Measurements from ENCODE around the gene GLI3.

GLI3 gene

DNA sequence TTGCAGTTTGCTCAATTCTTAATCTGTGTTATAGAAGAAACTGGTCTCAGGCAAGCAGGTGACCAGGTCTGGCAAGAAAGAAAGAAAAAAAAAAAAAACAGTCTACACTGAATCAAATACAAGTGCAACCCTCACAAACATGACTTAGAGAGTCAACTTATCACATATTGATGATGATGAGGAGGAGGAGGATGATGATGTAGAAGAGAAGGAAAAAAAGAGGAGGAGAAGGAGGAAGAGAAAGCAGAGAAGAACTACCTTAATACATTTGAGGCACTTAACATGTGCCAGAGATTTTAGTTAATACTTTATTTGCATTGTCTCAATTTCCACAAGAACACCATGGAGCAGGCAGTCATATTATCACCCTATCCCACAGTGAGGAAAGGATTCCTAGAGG lies 91.5 kb downstream of the GLI3 start:
- Histone ChIP-seq H3K4me1 (ENCODE audit: insufficient read depth, low read length, poor library complexity, severe bottlenecking) (no peaks in the 10 kb centered on the region), H4K20me1 (ENCODE audit: insufficient read depth, low read length, poor library complexity, severe bottlenecking) (no peaks in the 10 kb centered on the region), H3F3A (ENCODE audit: low read depth) (no peaks in the 10 kb centered on the region), H3K9me2 (replicated peaks; ENCODE audit: low read depth, low read length) (no peaks in the 10 kb centered on the region), H3K9ac (ENCODE audit: low read depth, low read length, poor library complexity, severe bottlenecking) (no peak overlapping the region), H3K79me2 (ENCODE audit: insufficient read depth, low read length) (no peaks in the 10 kb centered on the region), H3K27me3 (ENCODE audit: insufficient read depth, low read length, poor library complexity, severe bottlenecking) (no peaks in the 10 kb centered on the region), H3K4me2 (ENCODE audit: low read depth, low read length, poor library complexity, severe bottlenecking) (no peak overlapping the region), H2AFZ (ENCODE audit: low read length) (no peak overlapping the region), H3K9me3 (ENCODE audit: insufficient read depth, low read depth, low read length) (no peaks in the 10 kb centered on the region), H3K36me3 (ENCODE audit: insufficient read depth, low read length) (no peaks in the 10 kb centered on the region), H3K4me3 (ENCODE audit: low read length, poor library complexity, severe bottlenecking) (no peak overlapping the region)
- no peak for TF ChIP-seq EZH2phosphoT487 (IDR thresholded peaks at IDR 0.05; ENCODE audit: borderline replicate concordance)
- TF ChIP-seq, protein P1, sequence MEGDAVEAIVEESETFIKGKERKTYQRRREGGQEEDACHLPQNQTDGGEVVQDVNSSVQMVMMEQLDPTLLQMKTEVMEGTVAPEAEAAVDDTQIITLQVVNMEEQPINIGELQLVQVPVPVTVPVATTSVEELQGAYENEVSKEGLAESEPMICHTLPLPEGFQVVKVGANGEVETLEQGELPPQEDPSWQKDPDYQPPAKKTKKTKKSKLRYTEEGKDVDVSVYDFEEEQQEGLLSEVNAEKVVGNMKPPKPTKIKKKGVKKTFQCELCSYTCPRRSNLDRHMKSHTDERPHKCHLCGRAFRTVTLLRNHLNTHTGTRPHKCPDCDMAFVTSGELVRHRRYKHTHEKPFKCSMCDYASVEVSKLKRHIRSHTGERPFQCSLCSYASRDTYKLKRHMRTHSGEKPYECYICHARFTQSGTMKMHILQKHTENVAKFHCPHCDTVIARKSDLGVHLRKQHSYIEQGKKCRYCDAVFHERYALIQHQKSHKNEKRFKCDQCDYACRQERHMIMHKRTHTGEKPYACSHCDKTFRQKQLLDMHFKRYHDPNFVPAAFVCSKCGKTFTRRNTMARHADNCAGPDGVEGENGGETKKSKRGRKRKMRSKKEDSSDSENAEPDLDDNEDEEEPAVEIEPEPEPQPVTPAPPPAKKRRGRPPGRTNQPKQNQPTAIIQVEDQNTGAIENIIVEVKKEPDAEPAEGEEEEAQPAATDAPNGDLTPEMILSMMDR (conservative IDR thresholded peaks at IDR 0.05; ENCODE audit: low read length), result no peak

DNA sequence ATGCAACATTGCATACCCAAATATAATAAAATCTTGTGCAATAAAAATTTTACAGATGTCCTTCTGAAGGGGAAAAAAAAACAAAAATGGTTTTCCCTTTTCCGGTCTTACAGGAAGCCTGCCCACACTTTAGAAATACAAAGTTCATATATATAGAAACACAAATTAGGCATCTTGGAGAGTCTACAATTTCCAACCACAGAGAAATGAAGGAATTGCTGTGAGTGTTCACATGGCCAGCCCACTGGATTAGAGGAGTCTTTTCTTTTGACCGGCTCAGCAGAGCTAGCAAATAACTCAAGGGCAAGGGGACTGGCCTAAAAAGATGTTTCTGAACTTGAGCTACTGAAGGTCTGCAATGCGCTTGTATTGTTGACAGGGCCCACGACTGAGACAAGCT lies 92.4 kb downstream of the GLI3 start:
- no peak overlapping the region for H2AFZ ChIP-seq (ENCODE audit: low read length)
- no peak for TF ChIP-seq EZH2phosphoT487 (IDR thresholded peaks at IDR 0.05; ENCODE audit: borderline replicate concordance)
- TF ChIP-seq, protein P1 (conservative IDR thresholded peaks at IDR 0.05; ENCODE audit: low read length), result no peak
- H3F3A ChIP-seq (ENCODE audit: low read depth), result no peaks in the 10 kb centered on the region
- H3K9me2 ChIP-seq (replicated peaks; ENCODE audit: low read depth, low read length), result no peaks in the 10 kb centered on the region
- H3K4me1 ChIP-seq (ENCODE audit: insufficient read depth, low read length, poor library complexity, severe bottlenecking), result no peaks in the 10 kb centered on the region
- H3K4me3 ChIP-seq (ENCODE audit: low read length, poor library complexity, severe bottlenecking), result no peak overlapping the region
- H3K4me2 ChIP-seq (ENCODE audit: low read depth, low read length, poor library complexity, severe bottlenecking), result no peak overlapping the region
- H3K36me3 ChIP-seq (ENCODE audit: insufficient read depth, low read length), result no peaks in the 10 kb centered on the region
- no peaks in the 10 kb centered on the region for H3K27me3 ChIP-seq (ENCODE audit: insufficient read depth, low read length, poor library complexity, severe bottlenecking)
- no peaks in the 10 kb centered on the region for H3K9me3 ChIP-seq (ENCODE audit: insufficient read depth, low read depth, low read length)
- no peak overlapping the region for H3K9ac ChIP-seq (ENCODE audit: low read depth, low read length, poor library complexity, severe bottlenecking)
- H4K20me1 ChIP-seq (ENCODE audit: insufficient read depth, low read length, poor library complexity, severe bottlenecking), result no peaks in the 10 kb centered on the region
- no peaks in the 10 kb centered on the region for H3K79me2 ChIP-seq (ENCODE audit: insufficient read depth, low read length)

GRCh38 chr7:42143711-42144600 lies 93.1 kb downstream of the GLI3 start:
- H3K36me3 ChIP-seq (ENCODE audit: insufficient read depth, low read length), result no peaks in the 10 kb centered on the region
- no peak for TF ChIP-seq EZH2phosphoT487 (IDR thresholded peaks at IDR 0.05; ENCODE audit: borderline replicate concordance)
- TF ChIP-seq, protein P1 (conservative IDR thresholded peaks at IDR 0.05; ENCODE audit: low read length), result no peak
- H3F3A ChIP-seq (ENCODE audit: low read depth), result no peaks in the 10 kb centered on the region
- no peaks in the 10 kb centered on the region for H3K4me1 ChIP-seq (ENCODE audit: insufficient read depth, low read length, poor library complexity, severe bottlenecking)
- no peak overlapping the region for H2AFZ ChIP-seq (ENCODE audit: low read length)
- H3K9me3 ChIP-seq (ENCODE audit: insufficient read depth, low read depth, low read length), result no peaks in the 10 kb centered on the region
- H3K9me2 ChIP-seq (replicated peaks; ENCODE audit: low read depth, low read length), result no peaks in the 10 kb centered on the region
- H3K4me2 ChIP-seq (ENCODE audit: low read depth, low read length, poor library complexity, severe bottlenecking), result no peak overlapping the region
- H3K4me3 ChIP-seq (ENCODE audit: low read length, poor library complexity, severe bottlenecking), result no peak overlapping the region
- H3K79me2 ChIP-seq (ENCODE audit: insufficient read depth, low read length), result no peaks in the 10 kb centered on the region
- no peak overlapping the region for H3K9ac ChIP-seq (ENCODE audit: low read depth, low read length, poor library complexity, severe bottlenecking)
- no peaks in the 10 kb centered on the region for H4K20me1 ChIP-seq (ENCODE audit: insufficient read depth, low read length, poor library complexity, severe bottlenecking)
- no peaks in the 10 kb centered on the region for H3K27me3 ChIP-seq (ENCODE audit: insufficient read depth, low read length, poor library complexity, severe bottlenecking)

Data from Loucy (cell line).